HEK293 (cell line): Measurements from ENCODE around the gene AGAP1.
"Not testable (repeated sequence)": the region's sequence is repeated elsewhere in the genome, so short reads cannot be mapped to it uniquely, and the experiment has no call there.

ENCODE experiments used
- CTCF ChIA-PET: fragments of 350-600 bp; formaldehyde crosslinking; extraction: SDS; loops from one replicate; lab custom pipeline; 2021; ENCODE audit warnings: antibody characterized with exemption; lab: Yijun Ruan, JAX
- POLR2A ChIA-PET: fragments of 300-600 bp; formaldehyde crosslinking; extraction: SDS; loops from one replicate; lab custom pipeline; 2020; ENCODE audit warnings: antibody characterized with exemption, inconsistent platforms; lab: Yijun Ruan, JAX
- H3K27ac ChIP-seq: fragments of 200-500 bp; sonication (Bioruptor generic); 2 replicates; pipeline ENCODE4 v1.5.1; 2014; ENCODE audit warnings: low read depth, low read length, control low read depth, inconsistent platforms; ENCODE audit errors: extremely low read depth
- H3K36me3 ChIP-seq, 2 experiments: fragments of 200-500 bp in 1 of 2; sonication (Bioruptor generic) in 1 of 2; 1 replicate in 1 of 2; 2 replicates in 1 of 2; pipeline ENCODE4 v1.5.1; 2014 to 2017; ENCODE audit warnings: inconsistent platforms in 2 of 2, low read length in 2 of 2; ENCODE audit not compliant: control insufficient read depth in 2 of 2, insufficient read depth in 1 of 2
- H3K4me1 ChIP-seq: fragments of 200-500 bp; sonication (Bioruptor generic); 2 replicates; pipeline ENCODE4 v1.5.1; 2014; ENCODE audit warnings: mild to moderate bottlenecking, low read length, inconsistent platforms; ENCODE audit not compliant: control insufficient read depth, insufficient read depth
- H3K4me3 ChIP-seq: 2 replicates; pipeline ENCODE4 v1.5.1; 2011; ENCODE audit warnings: low read depth, mild to moderate bottlenecking, control low read depth, low read length, moderate library complexity
- H3K9me3 ChIP-seq: fragments of 200-500 bp; sonication (Bioruptor generic); 2 replicates; pipeline ENCODE4 v1.5.1; 2014; ENCODE audit warnings: low read depth, low read length, inconsistent platforms; ENCODE audit not compliant: control insufficient read depth, insufficient read depth
- CTCF ChIP-seq: fragments of 450-650 bp; formaldehyde crosslinking; IDR thresholded peaks from 2 replicates; pipeline ENCODE4 v1.5.1; 2016; ENCODE audit warnings: missing biosample characterization, missing genetic modification characterization
- ELK4 ChIP-seq: IDR thresholded peaks from 2 replicates; pipeline ENCODE4 v1.6.1; 2011; ENCODE audit warnings: mild to moderate bottlenecking, low read depth, low read length, borderline replicate concordance
- IKZF3 ChIP-seq: fragments of 450-650 bp; IDR thresholded peaks from 2 replicates; pipeline ENCODE4 v1.5.0; 2018; ENCODE audit warnings: missing biosample characterization, mild to moderate bottlenecking, missing genetic modification characterization, moderate library complexity
- KLF8 ChIP-seq: fragments of 450-650 bp; formaldehyde crosslinking; IDR thresholded peaks from 2 replicates; pipeline ENCODE4 v1.5.1; 2016; ENCODE audit warnings: missing biosample characterization, missing genetic modification characterization
- PRDM1 ChIP-seq: fragments of 450-650 bp; formaldehyde crosslinking; IDR thresholded peaks from 2 replicates; pipeline ENCODE4; 2016; ENCODE audit warnings: missing biosample characterization, missing genetic modification characterization
- PRDM4 ChIP-seq: fragments of 450-650 bp; formaldehyde crosslinking; IDR thresholded peaks from 2 replicates; pipeline ENCODE4 v1.5.1; 2017; ENCODE audit warnings: missing biosample characterization, missing genetic modification characterization
- RBAK ChIP-seq: fragments of 450-650 bp; formaldehyde crosslinking; IDR thresholded peaks from 2 replicates; pipeline ENCODE4 v1.5.1; 2016; ENCODE audit warnings: missing biosample characterization, missing genetic modification characterization
- ZBTB6 ChIP-seq: fragments of 450-650 bp; formaldehyde crosslinking; IDR thresholded peaks from 2 replicates; pipeline ENCODE4 v1.5.1; 2017; ENCODE audit warnings: missing biosample characterization, missing genetic modification characterization
- ZFP41 ChIP-seq: fragments of 450-650 bp; formaldehyde crosslinking; IDR thresholded peaks from 2 replicates; pipeline ENCODE4 v1.5.1; 2016; ENCODE audit warnings: missing biosample characterization, missing genetic modification characterization, borderline replicate concordance
- ZNF155 ChIP-seq: fragments of 450-650 bp; formaldehyde crosslinking; IDR thresholded peaks from 2 replicates; pipeline ENCODE4 v1.5.1; 2016; ENCODE audit warnings: missing biosample characterization, missing genetic modification characterization
- ZNF18 ChIP-seq: fragments of 450-650 bp; formaldehyde crosslinking; IDR thresholded peaks from 2 replicates; pipeline ENCODE4 v1.5.1; 2016; ENCODE audit warnings: missing biosample characterization, missing genetic modification characterization
- ZNF426 ChIP-seq: fragments of 450-650 bp; formaldehyde crosslinking; IDR thresholded peaks from 2 replicates; pipeline ENCODE4 v1.5.1; 2017; ENCODE audit warnings: missing biosample characterization, missing genetic modification characterization, mild to moderate bottlenecking, inconsistent platforms, moderate library complexity
- ZNF600 ChIP-seq: fragments of 450-650 bp; formaldehyde crosslinking; IDR thresholded peaks from 2 replicates; pipeline ENCODE4 v1.5.1; 2016; ENCODE audit warnings: missing biosample characterization, missing genetic modification characterization
- ZNF623 ChIP-seq: fragments of 450-650 bp; formaldehyde crosslinking; IDR thresholded peaks from 2 replicates; pipeline ENCODE4 v1.5.1; 2016; ENCODE audit warnings: missing biosample characterization, missing genetic modification characterization
- ZNF670 ChIP-seq: fragments of 450-650 bp; formaldehyde crosslinking; IDR thresholded peaks from 2 replicates; pipeline ENCODE4 v1.5.1; 2016; ENCODE audit warnings: missing biosample characterization, missing genetic modification characterization, low read depth
- ZNF747 ChIP-seq: fragments of 450-650 bp; formaldehyde crosslinking; IDR thresholded peaks from 2 replicates; pipeline ENCODE4 v1.5.1; 2016; ENCODE audit warnings: missing biosample characterization, missing genetic modification characterization
- ZNF830 ChIP-seq: fragments of 450-650 bp; IDR thresholded peaks from 2 replicates; pipeline ENCODE4 v1.5.0; 2018; ENCODE audit warnings: missing biosample characterization, missing genetic modification characterization, low read depth, mild to moderate bottlenecking, moderate library complexity
- ZSCAN16 ChIP-seq: fragments of 450-650 bp; formaldehyde crosslinking; IDR thresholded peaks from 2 replicates; pipeline ENCODE4 v1.5.1; 2016; ENCODE audit warnings: missing biosample characterization, missing genetic modification characterization
- ZSCAN30 ChIP-seq: fragments of 450-650 bp; IDR thresholded peaks from 2 replicates; pipeline ENCODE4 v1.5.1; 2018; ENCODE audit warnings: missing biosample characterization, mild to moderate bottlenecking, missing genetic modification characterization, moderate library complexity
- ZSCAN4 ChIP-seq: fragments of 450-650 bp; formaldehyde crosslinking; IDR thresholded peaks from 2 replicates; pipeline ENCODE4 v1.5.1; 2017; ENCODE audit warnings: missing biosample characterization, missing genetic modification characterization
- ZSCAN5A ChIP-seq: fragments of 450-650 bp; formaldehyde crosslinking; IDR thresholded peaks from 2 replicates; pipeline ENCODE4 v1.5.1; 2016; ENCODE audit warnings: missing biosample characterization, missing genetic modification characterization
- ZXDB ChIP-seq: fragments of 450-650 bp; formaldehyde crosslinking; IDR thresholded peaks from 2 replicates; pipeline ENCODE4 v1.5.1; 2016; ENCODE audit warnings: missing biosample characterization, missing genetic modification characterization

Gene AGAP1

GRCh38 chr2:235763816-235764215 is 270.0 kb downstream of the AGAP1 start (continued):
- TF ChIP-seq CTCF (tag by site-specific recombination): no peak
- TF ChIP-seq ZXDB (tag by site-specific recombination): no peak
- TF ChIP-seq PRDM1 (tag by site-specific recombination): no peak
- no peak for TF ChIP-seq ZSCAN16
- no peak for TF ChIP-seq IKZF3 (tag by site-specific recombination)
- no peak for TF ChIP-seq PRDM4 (tag by site-specific recombination)
- TF ChIP-seq RBAK: no peak
- TF ChIP-seq ZNF155: no peak
- TF ChIP-seq ELK4: no peak
- no peak for TF ChIP-seq ZSCAN30 (tag by site-specific recombination)
- no peak for TF ChIP-seq ZNF426 (tag by site-specific recombination)
- TF ChIP-seq ZSCAN5A: no peak
- TF ChIP-seq ZNF670 (tag by site-specific recombination): no peak
- TF ChIP-seq KLF8 (tag by site-specific recombination): no peak
- no peak for TF ChIP-seq ZNF623
- TF ChIP-seq, all 188 proteins: peak for 0

- H3K4me3 ChIP-seq, POLR2A ChIA-PET, H3K9me3 ChIP-seq, H3K27ac ChIP-seq, H3K4me1 ChIP-seq: not testable (repeated sequence)
- H3K36me3 ChIP-seq: peaks cover 0 to 11% of the 10 kb centered on the region in 2 experiments; a peak in 2 of 3 replicates
- CTCF ChIA-PET: interaction anchor here (1.3 to 2.9 kb wide), 3 partner anchors 15 to 418 kb away, joined by 3 to 25 read pairs (median 4); no protein-coding TSS in a partner anchor
Measured at GRCh38 chr2:235764478-235764877, 270.6 kb downstream of the AGAP1 start.

GRCh38 chr2:235765181-235765820 is 271.5 kb downstream of the AGAP1 start:
- CTCF ChIA-PET: interaction anchor here (0.6 to 2.9 kb wide), 19 partner anchors 9 to 956 kb away, joined by 3 to 26 read pairs (median 4); no protein-coding TSS in a partner anchor
- H3K27ac ChIP-seq: no peak overlapping the region
- no peak for TF ChIP-seq ZNF830
- TF ChIP-seq ZNF18 (tag by site-specific recombination): no peak
- no peak for TF ChIP-seq ZFP41 (tag by site-specific recombination)
- TF ChIP-seq ZNF747 (tag by site-specific recombination): no peak
- TF ChIP-seq ZNF600 (tag by site-specific recombination): 0 out of 2 replicates have a peak, but pooled peaks have one; percentile 32
- TF ChIP-seq ZSCAN4 (tag by site-specific recombination): no peak
- TF ChIP-seq ZBTB6 (tag by site-specific recombination): no peak

More at GRCh38 chr2:235765181-235765820, 271.5 kb downstream of the AGAP1 start:
- no peaks in the 10 kb centered on the region for H3K4me1 ChIP-seq
- no peaks in the 10 kb centered on the region for H3K9me3 ChIP-seq
- POLR2A ChIA-PET: no interaction called here
- H3K36me3 ChIP-seq: peaks cover 0 to 11% of the 10 kb centered on the region in 2 experiments; a peak in 2 of 3 replicates
- H3K4me3 ChIP-seq: no peak overlapping the region
